ENCODE measurements around the gene PMEL.

GRCh38 chr12:56014205-56014604 is 48.4 kb upstream of the PMEL start:
- TF ChIP-seq CTCF (IDR thresholded peaks at IDR 0.05; ENCODE audit: poor library complexity) (no peak), EZH2phosphoT487 (IDR thresholded peaks at IDR 0.05; ENCODE audit: low read depth, severe bottlenecking, unreplicated experiment) (no peak)
